HG03025 (cell line): Measurements from ENCODE around the gene CSAG3.

Experiments used
- ATAC-seq: cut with Tn5 transposase; IDR thresholded peaks from one replicate; pipeline ENCODE4 v1.9.1; 2021; ENCODE audit warnings: mild to moderate bottlenecking, moderate library complexity; ENCODE audit not compliant: unreplicated experiment, low FRiP score

The CSAG3 gene

DNA sequence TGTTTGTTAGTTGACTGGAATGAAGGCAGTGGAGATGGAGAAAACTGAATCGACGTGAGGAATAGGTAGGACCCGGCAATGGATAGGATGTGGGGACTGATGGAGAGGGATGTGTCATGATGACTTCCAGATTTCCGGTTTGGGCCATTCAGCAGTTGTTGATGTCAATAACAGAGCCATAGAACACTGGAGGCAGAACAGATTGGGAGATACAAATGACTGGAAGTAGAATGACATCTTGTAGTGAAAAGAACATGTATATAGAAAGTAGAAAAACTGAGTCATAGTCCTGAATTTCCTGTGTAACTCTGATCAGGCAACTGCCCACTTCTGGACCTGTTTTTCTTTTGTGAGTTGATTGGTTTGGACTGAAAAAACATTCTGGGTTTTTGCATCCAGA, 47.0 kb downstream of the CSAG3 start:
- ATAC-seq, result no peak
